GM19324 (cell line): Measurements from ENCODE around the gene RPL29.

ENCODE experiments used
- ATAC-seq: cut with Tn5 transposase; IDR thresholded peaks from one replicate; pipeline ENCODE4 v1.9.1; 2021; ENCODE audit warnings: mild to moderate bottlenecking, moderate library complexity; ENCODE audit not compliant: unreplicated experiment, low FRiP score

The RPL29 gene

DNA sequence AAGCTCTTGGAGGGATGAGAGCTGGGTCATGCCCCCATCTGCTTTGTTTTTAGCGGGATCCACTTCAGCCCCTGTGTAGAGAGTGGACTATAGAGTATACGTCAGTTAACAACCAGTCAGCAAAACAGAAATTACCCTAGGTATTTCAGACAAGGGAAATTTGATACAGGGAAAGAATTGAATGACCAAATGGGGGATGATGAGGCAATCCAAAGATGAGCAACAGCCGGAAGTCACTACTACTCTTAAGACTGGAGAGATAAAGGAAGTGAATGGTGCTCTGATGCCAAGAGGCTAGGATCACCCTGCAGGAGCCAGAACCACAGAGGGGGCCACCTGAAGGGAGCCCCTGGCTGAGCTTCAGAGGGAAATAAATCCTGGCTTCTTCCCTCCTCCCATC, 42.2 kb downstream of the RPL29 start:
- no peak for ATAC-seq

DNA sequence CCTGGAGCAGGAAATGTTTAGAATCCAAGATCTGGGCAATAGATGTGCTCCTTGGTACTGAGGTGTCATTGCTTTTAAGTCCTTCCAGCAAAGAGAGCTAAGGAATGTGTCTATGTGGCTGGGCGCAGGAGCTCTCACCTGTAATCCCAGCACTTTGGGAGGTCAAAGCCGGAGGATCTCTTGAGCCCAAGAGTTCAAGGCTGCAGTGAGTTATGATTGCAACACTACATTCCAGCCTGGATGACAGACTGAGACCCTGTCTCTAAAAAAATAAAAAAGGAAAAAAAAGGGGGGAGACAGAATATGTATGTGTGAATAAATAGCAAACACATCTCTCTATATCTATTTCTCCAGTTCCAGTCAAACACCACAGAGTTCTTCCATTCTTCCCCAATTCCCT, 44.8 kb downstream of the RPL29 start:
- ATAC-seq, result no peak

DNA sequence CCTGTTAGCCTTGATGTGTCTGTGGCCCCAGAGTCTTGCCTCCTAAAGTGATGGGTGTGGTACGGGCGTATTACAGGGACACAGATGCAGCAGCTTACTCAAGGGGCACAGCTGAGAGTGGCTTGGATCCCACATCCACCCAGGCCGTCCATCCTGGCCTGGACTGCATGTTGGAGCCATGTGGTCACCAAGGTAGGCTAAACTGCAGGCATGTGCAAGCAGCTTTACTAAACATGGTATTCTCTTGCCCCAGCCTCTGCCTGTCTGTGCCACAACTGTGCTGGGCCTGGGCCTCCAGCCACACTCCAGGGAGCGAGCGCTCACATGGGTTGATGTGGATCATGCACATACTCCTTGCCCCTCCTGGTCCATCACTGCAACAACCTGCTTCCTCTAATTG, 46.6 kb downstream of the RPL29 start:
- ATAC-seq, result no peak

DNA sequence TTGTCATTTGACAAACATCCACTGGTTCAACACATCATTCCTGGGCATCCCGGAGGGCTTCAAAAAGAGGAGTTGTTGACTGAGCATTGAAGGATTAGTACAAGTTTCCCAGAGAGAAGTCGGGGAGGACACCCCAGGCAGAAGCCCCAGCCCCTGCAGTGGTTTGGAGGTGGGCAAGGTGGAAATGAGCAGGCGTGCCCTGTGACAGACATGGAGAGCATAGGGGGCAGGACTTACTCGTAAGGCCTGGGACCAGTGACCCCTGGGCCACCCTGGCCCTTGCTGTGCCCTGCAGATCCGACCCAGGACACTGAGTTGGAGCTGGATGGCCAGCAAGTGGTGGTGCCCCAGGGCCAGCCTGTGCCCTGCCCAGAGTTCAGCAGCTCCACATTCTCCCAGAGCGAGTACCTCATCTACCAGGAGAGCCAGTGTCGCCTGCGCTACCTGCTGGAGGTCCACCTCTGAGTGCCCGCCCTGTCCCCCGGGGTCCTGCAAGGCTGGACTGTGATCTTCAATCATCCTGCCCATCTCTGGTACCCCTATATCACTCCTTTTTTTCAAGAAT, 47.6 kb downstream of the RPL29 start:
- ATAC-seq, result no peak

DNA sequence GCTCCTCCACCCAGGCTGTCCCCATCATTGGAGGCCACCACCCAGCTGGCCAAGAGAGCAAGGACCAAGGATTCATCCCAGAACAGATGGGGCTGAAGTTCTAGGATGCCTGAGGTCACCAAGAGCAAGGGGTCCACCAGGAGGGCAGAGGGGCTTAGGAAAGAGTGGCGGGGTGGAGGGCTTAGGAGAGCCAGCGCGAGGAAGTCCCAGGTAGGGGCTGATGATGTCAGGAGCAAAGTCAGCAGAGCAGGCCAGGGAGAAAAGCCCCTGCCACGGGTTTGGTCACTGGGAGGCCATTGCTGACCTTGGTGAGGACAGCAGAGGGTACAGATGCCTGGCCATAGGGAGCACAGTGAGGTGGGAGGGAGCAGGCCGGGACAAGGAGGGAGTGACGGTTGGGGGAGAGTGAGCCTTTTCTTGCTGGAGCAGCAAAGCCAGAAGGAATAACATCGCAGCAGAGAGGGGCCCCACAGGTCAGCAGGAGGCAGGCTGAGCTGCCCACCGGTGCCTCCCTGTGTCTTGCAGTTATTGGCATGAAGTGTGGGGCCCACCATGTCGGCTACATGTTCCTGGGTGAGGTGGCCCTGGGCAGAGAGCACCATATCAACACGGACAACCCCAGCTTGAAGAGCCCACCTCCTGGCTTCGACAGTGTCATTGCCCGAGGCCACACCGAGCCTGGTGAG, 48.3 kb downstream of the RPL29 start:
- ATAC-seq, result no peak

DNA sequence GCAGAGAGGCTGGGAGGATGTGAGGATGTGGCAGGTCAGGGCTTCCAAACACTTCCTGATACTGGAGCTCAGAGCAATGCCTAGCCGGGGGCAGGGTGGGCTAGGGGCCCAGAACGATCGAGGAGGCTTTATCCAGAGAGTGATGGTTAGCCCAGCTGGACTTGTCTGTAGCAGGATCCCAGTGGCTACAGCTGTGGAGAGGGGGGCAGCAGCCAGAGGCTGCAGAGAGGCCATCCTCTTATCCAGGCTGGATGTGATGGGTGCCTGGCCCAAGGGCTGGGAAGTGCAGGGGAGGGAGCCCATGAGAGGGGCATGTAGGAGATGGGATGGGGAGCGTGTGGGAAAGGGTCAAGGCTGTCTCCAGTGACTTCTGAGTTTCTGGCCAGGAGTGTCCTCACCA, 48.9 kb downstream of the RPL29 start:
- ATAC-seq, result no peak

DNA sequence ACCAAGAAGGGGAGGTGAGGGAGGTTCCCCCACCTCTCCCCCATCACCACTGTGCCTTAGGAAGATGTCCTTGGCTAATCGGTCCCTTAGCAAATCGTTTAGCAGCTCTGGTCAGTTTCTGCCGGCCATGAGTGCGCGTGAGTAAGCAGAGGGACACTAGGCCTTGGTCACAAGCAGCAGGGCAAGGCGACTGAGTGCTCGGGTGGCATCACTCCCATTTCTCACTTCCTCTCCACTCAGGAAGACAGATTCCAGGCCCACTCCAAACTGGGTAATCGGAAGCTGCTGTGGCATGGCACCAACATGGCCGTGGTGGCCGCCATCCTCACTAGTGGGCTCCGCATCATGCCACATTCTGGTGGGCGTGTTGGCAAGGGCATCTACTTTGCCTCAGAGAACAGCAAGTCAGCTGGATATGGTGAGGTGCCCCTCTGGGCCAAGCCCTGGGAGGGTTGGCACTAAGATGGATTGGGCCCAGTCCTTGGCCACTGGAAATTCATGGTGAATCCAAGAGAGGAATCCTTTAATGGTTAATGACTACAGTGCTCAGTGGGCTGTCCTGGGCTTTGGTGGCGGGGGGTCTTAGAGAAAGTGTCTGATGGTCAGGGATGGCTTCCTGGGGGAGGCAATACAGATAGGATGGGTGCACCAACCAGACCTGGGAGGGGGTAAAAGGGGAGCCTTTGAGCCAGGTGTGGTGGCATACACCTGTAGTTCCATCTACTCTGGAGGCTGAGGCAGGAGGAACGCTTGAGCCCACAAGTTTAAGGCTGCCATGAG, 49.6 kb downstream of the RPL29 start:
- ATAC-seq, result no peak

DNA sequence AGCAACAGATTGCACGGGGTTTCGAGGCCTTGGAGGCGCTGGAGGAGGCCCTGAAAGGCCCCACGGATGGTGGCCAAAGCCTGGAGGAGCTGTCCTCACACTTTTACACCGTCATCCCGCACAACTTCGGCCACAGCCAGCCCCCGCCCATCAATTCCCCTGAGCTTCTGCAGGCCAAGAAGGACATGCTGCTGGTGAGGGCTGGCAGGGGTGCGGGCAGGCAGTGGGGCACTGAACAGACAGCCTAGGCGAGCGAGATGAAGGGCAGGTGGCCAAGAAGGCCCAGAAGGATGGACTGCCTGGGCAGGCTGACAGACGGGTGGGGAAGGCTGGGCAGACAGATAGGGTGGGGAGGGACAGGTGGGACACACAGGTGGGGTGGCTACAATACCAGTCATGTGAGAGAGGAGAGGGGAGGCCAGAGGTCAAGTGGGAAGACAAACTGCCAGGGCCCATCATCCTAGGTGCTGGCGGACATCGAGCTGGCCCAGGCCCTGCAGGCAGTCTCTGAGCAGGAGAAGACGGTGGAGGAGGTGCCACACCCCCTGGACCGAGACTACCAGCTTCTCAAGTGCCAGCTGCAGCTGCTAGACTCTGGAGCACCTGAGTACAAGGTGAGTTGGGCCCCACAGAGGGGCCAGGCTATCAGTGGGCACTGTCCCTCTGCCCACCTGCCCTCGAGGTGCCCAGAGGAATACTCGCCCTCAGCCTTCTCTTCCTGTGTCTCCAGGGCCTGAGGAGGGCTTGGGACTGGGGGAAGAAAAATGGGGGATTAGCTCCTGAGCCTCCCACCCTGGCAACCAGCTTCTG, 50.5 kb downstream of the RPL29 start:
- ATAC-seq, result no peak

DNA sequence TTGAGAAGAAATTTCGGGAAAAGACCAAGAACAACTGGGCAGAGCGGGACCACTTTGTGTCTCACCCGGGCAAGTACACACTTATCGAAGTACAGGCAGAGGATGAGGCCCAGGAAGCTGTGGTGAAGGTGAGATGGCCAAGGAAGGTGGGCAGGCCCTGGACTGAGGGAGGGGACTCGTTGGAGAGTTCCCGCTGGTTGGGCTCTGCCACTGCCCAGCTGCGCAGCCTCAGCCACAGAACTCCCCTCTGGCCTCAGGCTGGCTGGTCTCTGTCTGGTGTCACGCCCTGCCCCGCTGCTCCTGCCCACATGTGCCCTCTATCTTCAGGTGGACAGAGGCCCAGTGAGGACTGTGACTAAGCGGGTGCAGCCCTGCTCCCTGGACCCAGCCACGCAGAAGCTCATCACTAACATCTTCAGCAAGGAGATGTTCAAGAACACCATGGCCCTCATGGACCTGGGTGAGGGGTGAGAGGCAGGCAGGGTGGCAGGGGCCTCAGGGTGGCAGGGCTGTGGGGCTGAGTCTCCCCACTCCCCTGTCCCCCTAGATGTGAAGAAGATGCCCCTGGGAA, 51.2 kb downstream of the RPL29 start:
- ATAC-seq, result no peak
